Measurements from ENCODE around the gene MRPL37.

MRPL37 gene

GRCh38 chr1:54253480-54253879, 53.5 kb downstream of the MRPL37 start:
- Mint-ChIP-seq H3K36me3 (peaks cover 5% of the 10 kb centered on the region), H3K4me1 (ENCODE audit: low read depth) (peaks cover 6% of the 10 kb centered on the region), H3K27ac (peak overlapping the region; percentile 54), H3K4me3 (no peak overlapping the region), H3K9me3 (ENCODE audit: low read depth) (no peaks in the 10 kb centered on the region), H3K27me3 (no peaks in the 10 kb centered on the region)

GRCh38 chr1:54254055-54254454, 54.1 kb downstream of the MRPL37 start:
- peaks cover 6% of the 10 kb centered on the region for H3K4me1 Mint-ChIP-seq (ENCODE audit: low read depth)
- no peak overlapping the region for H3K4me3 Mint-ChIP-seq
- H3K9me3 Mint-ChIP-seq (ENCODE audit: low read depth): no peaks in the 10 kb centered on the region
- no peak overlapping the region for H3K27ac Mint-ChIP-seq
- no peaks in the 10 kb centered on the region for H3K27me3 Mint-ChIP-seq
- peaks cover 5% of the 10 kb centered on the region for H3K36me3 Mint-ChIP-seq

- peaks cover 6% of the 10 kb centered on the region for H3K4me1 Mint-ChIP-seq (ENCODE audit: low read depth)
- H3K9me3 Mint-ChIP-seq (ENCODE audit: low read depth): no peaks in the 10 kb centered on the region
- H3K4me3 Mint-ChIP-seq: no peak overlapping the region
- no peaks in the 10 kb centered on the region for H3K27me3 Mint-ChIP-seq
- H3K36me3 Mint-ChIP-seq: peaks cover 5% of the 10 kb centered on the region
- no peak overlapping the region for H3K27ac Mint-ChIP-seq
Observed at GRCh38 chr1:54255026-54255702, 55.2 kb downstream of the MRPL37 start.

- Mint-ChIP-seq H3K27me3 (no peaks in the 10 kb centered on the region), H3K9me3 (ENCODE audit: low read depth) (no peaks in the 10 kb centered on the region), H3K4me3 (no peak overlapping the region), H3K36me3 (peaks cover 5% of the 10 kb centered on the region), H3K27ac (no peak overlapping the region), H3K4me1 (ENCODE audit: low read depth) (peaks cover 6% of the 10 kb centered on the region)
Observed at GRCh38 chr1:54256522-54257345, 56.8 kb downstream of the MRPL37 start.

- Mint-ChIP-seq H3K4me1 (ENCODE audit: low read depth) (peaks cover 6% of the 10 kb centered on the region), H3K4me3 (no peak overlapping the region), H3K27me3 (no peaks in the 10 kb centered on the region), H3K36me3 (peaks cover 5% of the 10 kb centered on the region), H3K9me3 (ENCODE audit: low read depth) (no peaks in the 10 kb centered on the region), H3K27ac (no peak overlapping the region)
Observed at GRCh38 chr1:54257346-54257620, 57.3 kb downstream of the MRPL37 start.

- H3K36me3 Mint-ChIP-seq: peaks cover 5% of the 10 kb centered on the region
- H3K27me3 Mint-ChIP-seq: no peaks in the 10 kb centered on the region
- H3K4me3 Mint-ChIP-seq: no peak overlapping the region
- H3K4me1 Mint-ChIP-seq (ENCODE audit: low read depth): peaks cover 3% of the 10 kb centered on the region
- no peaks in the 10 kb centered on the region for H3K9me3 Mint-ChIP-seq (ENCODE audit: low read depth)
- H3K27ac Mint-ChIP-seq: no peak overlapping the region
Observed at GRCh38 chr1:54257876-54258275, 57.9 kb downstream of the MRPL37 start.

- no peaks in the 10 kb centered on the region for H3K27me3 Mint-ChIP-seq
Observed at GRCh38 chr1:54259546-54260140, 59.7 kb downstream of the MRPL37 start.

GRCh38 chr1:54260810-54261209, 60.8 kb downstream of the MRPL37 start:
- Mint-ChIP-seq H3K27me3 (no peaks in the 10 kb centered on the region), H3K36me3 (peaks cover 5% of the 10 kb centered on the region), H3K9me3 (ENCODE audit: low read depth) (no peaks in the 10 kb centered on the region), H3K27ac (no peak overlapping the region), H3K4me1 (ENCODE audit: low read depth) (peaks cover 7% of the 10 kb centered on the region), H3K4me3 (no peak overlapping the region)

More at GRCh38 chr1:54259546-54260140, 59.7 kb downstream of the MRPL37 start:
- H3K4me3 Mint-ChIP-seq: no peak overlapping the region
- no peaks in the 10 kb centered on the region for H3K9me3 Mint-ChIP-seq (ENCODE audit: low read depth)
- no peak overlapping the region for H3K27ac Mint-ChIP-seq
- peaks cover 5% of the 10 kb centered on the region for H3K36me3 Mint-ChIP-seq
- H3K4me1 Mint-ChIP-seq (ENCODE audit: low read depth): peaks cover 3% of the 10 kb centered on the region

GRCh38 chr1:54262244-54262643, 62.3 kb downstream of the MRPL37 start:
- Mint-ChIP-seq H3K36me3 (peaks cover 2% of the 10 kb centered on the region), H3K4me1 (ENCODE audit: low read depth) (peaks cover 6% of the 10 kb centered on the region), H3K4me3 (no peak overlapping the region), H3K9me3 (ENCODE audit: low read depth) (no peaks in the 10 kb centered on the region), H3K27me3 (no peaks in the 10 kb centered on the region), H3K27ac (no peak overlapping the region)

GRCh38 chr1:54263601-54264226, 63.7 kb downstream of the MRPL37 start:
- Mint-ChIP-seq H3K27me3 (no peaks in the 10 kb centered on the region), H3K4me3 (no peak overlapping the region), H3K27ac (no peak overlapping the region), H3K4me1 (ENCODE audit: low read depth) (peaks cover 11% of the 10 kb centered on the region), H3K9me3 (ENCODE audit: low read depth) (no peaks in the 10 kb centered on the region), H3K36me3 (no peaks in the 10 kb centered on the region)

GRCh38 chr1:54265126-54265525, 65.2 kb downstream of the MRPL37 start:
- Mint-ChIP-seq H3K9me3 (ENCODE audit: low read depth) (no peaks in the 10 kb centered on the region), H3K36me3 (no peaks in the 10 kb centered on the region), H3K27ac (no peak overlapping the region), H3K27me3 (no peaks in the 10 kb centered on the region), H3K4me1 (ENCODE audit: low read depth) (peaks cover 16% of the 10 kb centered on the region), H3K4me3 (no peak overlapping the region)

- H3K36me3 Mint-ChIP-seq: no peaks in the 10 kb centered on the region
- no peak overlapping the region for H3K4me3 Mint-ChIP-seq
Observed at GRCh38 chr1:54265659-54266058, 65.7 kb downstream of the MRPL37 start.

GRCh38 chr1:54266195-54266594, 66.2 kb downstream of the MRPL37 start:
- Mint-ChIP-seq H3K4me3 (no peak overlapping the region), H3K9me3 (ENCODE audit: low read depth) (no peaks in the 10 kb centered on the region), H3K27ac (no peak overlapping the region), H3K36me3 (no peaks in the 10 kb centered on the region), H3K27me3 (no peaks in the 10 kb centered on the region), H3K4me1 (ENCODE audit: low read depth) (peaks cover 19% of the 10 kb centered on the region)

More at GRCh38 chr1:54265659-54266058, 65.7 kb downstream of the MRPL37 start:
- Mint-ChIP-seq H3K4me1 (ENCODE audit: low read depth) (peaks cover 19% of the 10 kb centered on the region), H3K27me3 (no peaks in the 10 kb centered on the region), H3K9me3 (ENCODE audit: low read depth) (no peaks in the 10 kb centered on the region), H3K27ac (no peak overlapping the region)

- Mint-ChIP-seq H3K36me3 (no peaks in the 10 kb centered on the region), H3K27ac (no peak overlapping the region), H3K27me3 (no peaks in the 10 kb centered on the region), H3K9me3 (ENCODE audit: low read depth) (no peaks in the 10 kb centered on the region), H3K4me1 (ENCODE audit: low read depth) (peaks cover 20% of the 10 kb centered on the region), H3K4me3 (no peak overlapping the region)
Observed at GRCh38 chr1:54266908-54267307, 66.9 kb downstream of the MRPL37 start.
